NOMO-1 (cell line): Measurements from ENCODE around the gene CCS.
A peak's percentile ranks its signal among the peaks of the same experiment; 100 is the strongest.
"Not testable (repeated sequence)": the region's sequence is repeated elsewhere in the genome, so short reads cannot be mapped to it uniquely, and the experiment has no call there.

Source experiments
- DNase-seq, 2 experiments: peaks; one replicate each; lab custom pipeline; 2025; ENCODE audit not compliant: unreplicated experiment in 2 of 2; lab: John Stamatoyannopoulos, UW

Gene CCS

GRCh38 chr11:66624450-66624849 is 31.5 kb downstream of the CCS start:
- DNase-seq = no peak

- DNase-seq = no peak
Measured at GRCh38 chr11:66625041-66625751, 32.2 kb downstream of the CCS start.

- DNase-seq = no peak
Measured at GRCh38 chr11:66625752-66626149, 32.8 kb downstream of the CCS start.

GRCh38 chr11:66626382-66626781 is 33.4 kb downstream of the CCS start:
- DNase-seq = no peak

- no peak for DNase-seq
Measured at GRCh38 chr11:66626926-66627325, 33.9 kb downstream of the CCS start.

GRCh38 chr11:66628061-66628603 is 35.1 kb downstream of the CCS start:
- DNase-seq = no peak

- no peak for DNase-seq
Measured at GRCh38 chr11:66629356-66629755, 36.4 kb downstream of the CCS start.

GRCh38 chr11:66631883-66632282 is 38.9 kb downstream of the CCS start:
- no peak for DNase-seq

- DNase-seq = no peak
Measured at GRCh38 chr11:66632952-66633351, 40.0 kb downstream of the CCS start.

- no peak for DNase-seq
Measured at GRCh38 chr11:66636411-66636810, 43.4 kb downstream of the CCS start.

GRCh38 chr11:66637557-66638176 is 44.7 kb downstream of the CCS start:
- DNase-seq = no peak

GRCh38 chr11:66638177-66639065 is 45.4 kb downstream of the CCS start, which contains the start of gene RBM4:
TSS of gene RBM4 (plus strand) at chr11:66638703. CDS start at chr11:66639712, 1,009 bp downstream.
- peak; percentile 99 for DNase-seq

GRCh38 chr11:66639066-66639813 is 46.3 kb downstream of the CCS start:
- peak; percentile 17 to 45 for DNase-seq

- DNase-seq = not testable (repeated sequence)
Measured at GRCh38 chr11:66639814-66640340, 46.9 kb downstream of the CCS start.

GRCh38 chr11:66641834-66642233 is 48.8 kb downstream of the CCS start:
- DNase-seq = no peak

- DNase-seq = no peak
Measured at GRCh38 chr11:66643745-66644437, 50.9 kb downstream of the CCS start.

GRCh38 chr11:66646828-66647227 is 53.8 kb downstream of the CCS start:
- DNase-seq = no peak

- DNase-seq = no peak
Measured at GRCh38 chr11:66649903-66650302, 56.9 kb downstream of the CCS start.

- DNase-seq = no peak
Measured at GRCh38 chr11:66651016-66651415, 58.0 kb downstream of the CCS start.

GRCh38 chr11:66652651-66653050 is 59.7 kb downstream of the CCS start:
- no peak for DNase-seq
